ENCODE measurements around the gene FOXL1.

The FOXL1 gene

GRCh38 chr16:86578061-86578599 is at the start of gene FOXL1:
FOXL1 (plus strand) TSS chr16:86578549; CDS start chr16:86578724, 175 bp downstream.
- DNase-seq (ENCODE audit: low read depth in 2 of 2, low spot score in 1 of 2): no peak

DNA sequence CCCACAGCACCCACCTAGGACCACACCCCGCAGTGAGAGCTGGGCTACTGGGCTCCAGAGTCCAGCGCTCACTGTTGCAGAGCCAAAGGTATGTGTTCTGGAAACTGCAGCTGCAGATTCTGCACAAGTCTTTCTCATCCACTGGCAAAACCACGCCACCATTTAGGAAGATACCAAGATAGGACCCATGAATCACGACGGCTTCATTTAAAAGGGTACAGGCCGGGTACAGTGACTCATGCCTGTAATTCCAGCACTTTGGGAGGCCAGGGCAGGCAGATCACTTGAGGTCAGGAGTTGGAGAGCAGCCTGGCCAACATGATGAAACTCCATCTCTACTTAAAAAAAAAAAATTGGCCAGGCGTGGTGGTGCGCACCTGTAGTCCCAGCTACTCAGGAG is 49.2 kb upstream of the FOXL1 start:
- no peak for DNase-seq (ENCODE audit: low read depth in 2 of 2, low spot score in 1 of 2)

DNA sequence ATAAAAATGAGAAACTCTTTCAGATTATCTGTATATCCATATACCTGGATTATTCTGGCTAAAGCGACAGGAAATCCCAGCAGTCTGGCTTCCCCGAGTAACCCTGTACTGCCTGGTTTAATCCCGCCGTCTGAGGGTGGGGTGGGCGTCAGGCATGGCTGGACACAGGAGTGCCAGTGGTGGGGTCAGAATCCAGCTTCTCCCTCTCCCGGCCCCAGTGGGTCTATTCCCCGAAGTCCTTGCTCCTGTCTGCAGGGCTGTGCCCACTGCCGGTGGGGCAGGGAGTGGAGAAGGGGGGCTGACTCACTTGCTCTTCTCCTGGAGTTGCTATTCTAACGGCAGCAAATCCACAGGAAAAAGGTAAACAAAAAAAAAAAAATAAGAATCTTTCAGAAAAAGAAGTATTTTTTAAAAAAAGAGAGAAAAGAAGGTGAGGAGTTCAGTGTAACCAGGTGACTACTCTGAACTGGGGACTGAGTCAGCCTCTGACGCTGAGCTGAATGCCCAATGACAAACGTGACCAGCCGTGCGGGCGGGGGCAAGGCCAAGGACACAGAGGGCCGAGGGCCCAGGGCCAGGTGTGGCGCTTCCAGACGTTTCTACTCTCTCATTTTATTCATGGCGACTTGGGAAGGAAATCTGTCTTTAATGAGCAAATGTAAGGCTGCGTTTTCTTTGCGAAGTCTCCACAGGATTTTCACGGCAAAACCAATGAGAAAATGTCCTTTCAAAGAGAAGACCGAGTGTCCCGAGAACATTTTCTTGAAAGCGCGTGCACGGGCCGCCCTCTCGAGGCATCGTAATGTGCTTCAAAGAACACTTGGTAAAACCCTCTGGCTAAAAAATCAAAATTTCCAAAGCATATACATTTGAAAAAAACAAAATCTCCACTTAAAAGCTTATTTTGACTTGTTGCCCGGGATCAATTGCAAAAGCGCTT is 47.8 kb upstream of the FOXL1 start:
- DNase-seq (ENCODE audit: low read depth in 2 of 2, low spot score in 1 of 2): no peak

DNA sequence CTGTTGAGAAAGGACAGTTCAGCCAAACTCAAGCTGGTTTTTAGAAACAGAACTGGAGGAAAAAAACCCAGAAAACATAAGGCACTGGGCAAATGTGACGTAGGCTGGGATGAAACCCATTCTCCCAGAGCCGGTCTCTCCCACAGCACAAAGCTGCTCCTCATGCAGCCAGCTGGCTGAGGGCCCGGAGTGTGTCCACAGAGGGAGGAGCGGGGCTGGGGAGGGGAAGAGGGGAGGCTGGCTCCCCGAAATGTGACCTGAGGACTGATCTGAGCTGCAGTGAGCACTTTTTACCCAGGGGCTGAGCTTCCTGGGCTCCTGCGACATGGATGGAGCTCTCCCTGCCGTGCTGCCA is 47.2 kb upstream of the FOXL1 start:
- DNase-seq (ENCODE audit: low read depth in 2 of 2, low spot score in 1 of 2): no peak

- no peak for DNase-seq (ENCODE audit: low read depth in 2 of 2, low spot score in 1 of 2)
Observed at GRCh38 chr16:86531641-86532525, 46.5 kb upstream of the FOXL1 start.

DNA sequence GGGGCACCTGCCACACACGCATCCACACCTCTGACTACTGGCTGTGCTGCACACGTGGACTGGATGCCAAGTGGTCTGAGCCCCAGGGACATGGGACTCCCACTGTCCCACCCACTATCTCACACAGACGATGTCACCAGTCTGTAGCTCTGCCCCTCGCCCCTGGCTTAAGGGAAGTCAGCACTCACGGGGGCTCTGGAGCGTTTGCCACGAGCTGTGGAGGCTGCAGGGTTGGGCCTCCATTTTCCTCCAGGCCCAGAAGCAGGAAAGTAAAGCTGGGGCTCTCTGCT is 45.9 kb upstream of the FOXL1 start:
- DNase-seq (ENCODE audit: low read depth in 2 of 2, low spot score in 1 of 2): no peak

DNA sequence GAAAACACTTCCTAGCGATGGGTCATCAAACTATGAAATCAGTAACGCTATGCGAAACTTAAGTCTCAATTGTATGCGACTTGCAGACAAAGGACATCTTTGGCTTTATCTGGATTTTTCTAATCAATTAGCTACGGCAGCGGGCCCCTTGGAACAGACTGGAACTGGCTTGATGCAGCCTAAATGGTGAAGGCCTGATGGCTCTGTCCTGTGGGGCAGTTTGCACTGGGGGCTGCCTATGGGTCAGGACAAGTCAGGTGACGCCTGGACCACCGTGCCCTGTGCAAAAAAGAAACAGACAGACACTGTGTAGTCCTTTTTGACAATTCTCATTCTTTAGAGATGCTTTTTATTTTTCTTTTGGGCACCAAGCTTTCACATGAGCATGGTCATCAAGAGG is 45.3 kb upstream of the FOXL1 start:
- no peak for DNase-seq (ENCODE audit: low read depth in 2 of 2, low spot score in 1 of 2)

- no peak for DNase-seq (ENCODE audit: low read depth in 2 of 2, low spot score in 1 of 2)
Observed at GRCh38 chr16:86533767-86534351, 44.5 kb upstream of the FOXL1 start.

GRCh38 chr16:86534779-86535615 is 43.4 kb upstream of the FOXL1 start:
- no peak for DNase-seq (ENCODE audit: low read depth in 2 of 2, low spot score in 1 of 2)

GRCh38 chr16:86536621-86537020 is 41.7 kb upstream of the FOXL1 start:
- DNase-seq (ENCODE audit: low read depth in 2 of 2, low spot score in 1 of 2): no peak

- DNase-seq (ENCODE audit: low read depth in 2 of 2, low spot score in 1 of 2): no peak
Observed at GRCh38 chr16:86537486-86537885, 40.9 kb upstream of the FOXL1 start.

DNA sequence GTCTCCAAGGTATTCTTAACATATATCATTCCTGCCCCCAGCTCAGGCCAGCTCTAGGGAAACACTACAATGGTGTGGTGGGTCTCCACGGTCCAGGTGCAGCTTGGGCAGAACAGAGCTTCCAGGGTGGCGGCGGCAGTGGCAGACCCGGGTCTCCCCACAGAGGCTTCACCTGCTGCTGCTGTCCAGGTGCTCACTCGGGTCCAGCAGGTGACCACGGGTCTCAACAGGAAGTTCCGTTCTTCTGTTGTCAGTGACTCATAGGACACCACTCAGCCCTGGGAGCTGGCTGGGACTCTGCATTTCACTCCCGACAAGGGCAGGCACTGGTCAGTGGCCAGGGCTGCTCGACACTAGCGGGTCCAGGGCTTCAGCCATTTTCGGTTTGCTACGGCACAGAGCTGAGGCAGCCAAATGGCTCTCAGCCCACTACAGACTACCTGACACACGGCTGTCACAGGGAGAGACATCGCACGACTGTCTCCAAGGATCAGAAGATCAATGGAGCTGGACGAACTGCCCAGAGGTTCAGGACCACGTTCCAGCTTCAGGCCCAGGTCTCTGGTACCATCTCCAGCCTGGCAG is 40.1 kb upstream of the FOXL1 start:
- DNase-seq (ENCODE audit: low read depth in 2 of 2, low spot score in 1 of 2): no peak

DNA sequence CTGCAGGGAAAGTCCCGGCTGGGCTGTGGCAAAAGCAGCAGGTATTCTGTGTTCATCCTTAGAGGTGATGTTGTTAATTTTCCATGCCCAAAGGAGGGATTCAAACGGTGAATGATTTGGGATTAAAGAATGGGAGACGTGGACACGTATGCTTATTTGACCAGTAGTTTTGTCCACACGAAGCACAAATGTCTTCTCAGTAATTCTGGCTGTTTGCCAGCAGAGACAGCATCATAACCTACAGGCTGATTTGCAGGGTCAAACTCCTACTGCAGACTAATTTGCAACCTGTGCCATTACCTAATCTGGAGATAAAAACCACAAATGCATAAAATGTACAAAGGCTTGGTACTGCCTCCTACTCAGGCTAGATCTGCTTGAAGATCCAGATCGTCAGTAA is 37.5 kb upstream of the FOXL1 start:
- DNase-seq (ENCODE audit: low read depth in 2 of 2, low spot score in 1 of 2): no peak

DNA sequence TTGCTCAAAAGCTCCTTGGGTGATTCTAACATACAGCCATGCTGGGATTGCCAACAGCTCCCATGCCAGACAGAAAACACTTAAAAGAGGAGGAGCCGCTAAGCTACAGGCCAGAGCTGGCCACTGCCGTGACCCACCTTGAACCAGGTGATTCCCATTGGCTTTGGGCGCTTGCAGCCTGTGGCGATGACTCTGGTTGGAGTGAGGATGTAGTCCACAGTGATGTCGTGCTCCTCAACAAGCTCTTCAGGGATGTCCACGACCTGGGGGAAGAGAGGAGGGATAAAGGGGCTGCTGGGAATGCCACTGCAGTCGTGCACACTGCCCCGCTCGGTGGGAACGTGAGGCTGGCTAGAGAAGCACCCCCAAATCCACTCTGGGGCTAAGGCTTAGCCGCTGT is 36.8 kb upstream of the FOXL1 start:
- DNase-seq (ENCODE audit: low read depth in 2 of 2, low spot score in 1 of 2): no peak

DNA sequence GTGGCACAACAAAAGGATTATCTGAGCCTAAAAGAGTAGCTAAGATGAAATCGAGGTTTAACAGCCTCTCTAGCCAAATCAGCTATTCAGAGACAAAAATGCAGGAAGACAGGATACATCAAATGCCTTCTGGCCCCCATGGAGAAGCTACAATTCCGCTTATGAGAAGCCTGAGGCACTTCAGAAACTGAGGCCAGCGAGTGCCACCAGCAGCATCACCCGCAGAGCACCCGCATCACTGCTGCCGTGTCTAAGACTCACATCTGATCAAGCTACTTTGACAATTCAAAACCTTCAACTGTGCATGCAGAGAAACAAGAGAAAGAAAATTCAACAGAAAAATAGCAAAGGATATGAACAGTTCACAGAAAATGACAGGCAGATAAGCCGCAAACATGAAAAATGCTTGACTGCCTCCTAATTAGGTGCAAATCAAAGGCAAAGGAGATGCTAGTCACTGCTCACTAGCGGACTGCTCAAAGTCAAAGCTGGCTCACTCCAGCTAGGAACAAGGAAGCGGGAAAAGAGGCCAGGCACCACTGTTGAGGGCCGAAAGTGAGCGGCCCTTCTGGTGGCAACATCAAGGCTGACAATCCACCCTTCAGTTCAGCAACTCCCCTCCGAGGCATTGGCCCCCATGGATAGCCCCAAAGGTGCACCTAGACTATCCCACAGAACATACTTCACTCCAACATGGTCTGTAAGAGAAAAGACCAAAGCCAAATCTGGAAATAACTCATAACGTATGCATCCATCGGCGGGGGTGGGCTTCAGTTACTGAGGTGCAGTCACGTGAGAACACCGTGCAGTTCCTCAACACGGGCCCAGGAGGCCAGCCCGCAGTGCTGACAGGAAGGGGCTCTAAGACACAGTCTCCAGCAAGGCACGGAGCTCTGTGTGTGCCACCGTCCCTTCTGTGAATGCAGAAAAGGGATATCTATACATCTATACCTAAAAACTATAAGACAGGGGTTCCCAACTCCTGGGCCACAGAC is 35.3 kb upstream of the FOXL1 start:
- no peak for DNase-seq (ENCODE audit: low read depth in 2 of 2, low spot score in 1 of 2)

GRCh38 chr16:86545481-86545880 is 32.9 kb upstream of the FOXL1 start:
- DNase-seq (ENCODE audit: low read depth in 2 of 2, low spot score in 1 of 2): no peak

DNA sequence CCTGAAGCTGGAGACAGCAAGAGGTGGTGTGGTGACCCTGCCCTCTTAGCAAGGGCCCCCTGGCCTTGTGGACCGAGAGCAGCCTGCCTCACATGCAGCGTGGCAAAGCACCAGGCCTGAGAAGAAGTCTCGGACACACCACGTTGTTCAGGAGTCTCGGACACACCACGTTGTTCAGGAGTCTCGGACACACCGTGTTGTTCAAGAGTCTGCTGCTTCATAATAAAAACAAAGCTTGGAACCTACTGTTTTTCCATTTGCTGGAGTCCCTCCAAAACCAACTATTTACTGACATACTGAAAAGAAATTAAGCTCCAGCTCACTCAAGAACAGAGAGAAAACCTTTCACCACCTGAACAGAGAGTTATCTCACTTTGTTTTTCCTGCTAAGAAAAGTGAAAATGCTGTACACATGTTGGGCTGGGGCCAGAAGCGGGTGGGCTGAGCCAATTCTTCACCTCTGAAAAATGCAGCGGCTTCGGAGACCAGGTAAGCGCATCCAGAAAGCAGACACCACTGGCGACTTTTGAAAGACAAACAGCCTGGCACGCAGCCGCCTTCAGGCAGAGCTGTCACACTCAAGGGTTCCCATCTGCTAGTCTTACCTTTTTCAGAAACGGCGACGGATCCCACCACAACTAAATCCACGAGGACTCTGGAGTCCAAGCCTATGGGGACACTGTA is 32.3 kb upstream of the FOXL1 start:
- no peak for DNase-seq (ENCODE audit: low read depth in 2 of 2, low spot score in 1 of 2)

- no peak for DNase-seq (ENCODE audit: low read depth in 2 of 2, low spot score in 1 of 2)
Observed at GRCh38 chr16:86546638-86547013, 31.7 kb upstream of the FOXL1 start.

DNA sequence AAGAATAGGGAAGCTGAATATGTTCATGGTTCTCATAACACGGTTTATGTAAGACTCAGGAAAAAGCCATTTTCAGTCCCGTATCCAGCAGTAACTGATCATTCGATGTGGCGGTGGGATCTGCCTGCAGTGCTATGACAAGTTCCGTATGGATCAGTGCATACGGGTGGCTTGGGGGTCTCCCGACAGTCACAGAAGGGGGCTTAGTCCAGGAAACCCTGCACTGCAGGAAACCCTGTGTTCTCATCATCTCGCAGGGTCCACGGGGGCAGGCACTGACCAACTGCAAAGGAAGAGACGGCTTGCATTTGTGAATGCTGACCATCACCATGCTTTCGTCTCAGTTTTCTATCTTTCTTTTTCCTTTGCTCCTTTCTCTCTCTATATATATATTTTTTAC is 31.1 kb upstream of the FOXL1 start:
- no peak for DNase-seq (ENCODE audit: low read depth in 2 of 2, low spot score in 1 of 2)

All from stimulated activated CD8-positive, alpha-beta memory T cell treated with anti-CD3 and anti-CD28 coated beads, Interleukin-4, amount 100 ng/mL, for 4 hours (primary cell).